ENCODE data around the gene PFDN1.

Gene PFDN1

GRCh38 chr5:140235791-140236551, 66.9 kb downstream of the PFDN1 start:
- no peak for DNase-seq

DNA sequence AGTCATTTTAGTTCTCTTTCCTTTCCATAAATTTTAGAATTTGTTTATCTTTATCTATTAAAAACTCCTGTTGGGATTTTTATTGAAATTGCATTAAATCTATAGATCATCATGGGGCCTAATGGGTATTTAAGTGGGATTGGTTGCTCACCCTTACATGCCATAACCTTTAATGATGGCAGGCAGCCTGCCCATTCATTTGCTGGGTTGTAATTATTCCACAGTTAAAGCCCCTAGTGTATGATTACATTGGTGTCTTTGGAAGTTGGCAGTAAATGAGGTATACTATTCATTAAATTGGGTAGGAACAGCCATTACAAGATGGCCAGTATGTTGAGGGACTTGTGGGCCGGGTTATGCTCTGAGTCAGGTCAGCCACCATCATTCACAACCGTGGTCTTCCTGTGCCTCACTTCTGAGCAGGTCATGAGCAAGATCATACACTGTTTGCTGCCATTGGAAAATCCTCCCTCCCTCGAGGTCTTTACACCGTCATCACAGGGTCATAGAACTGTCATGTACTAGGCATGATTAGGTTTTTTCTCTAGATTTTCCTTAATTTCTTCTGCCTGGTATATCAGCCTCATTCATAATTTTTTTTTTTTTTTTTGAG, 68.4 kb downstream of the PFDN1 start:
- DNase-seq, result no peak

DNA sequence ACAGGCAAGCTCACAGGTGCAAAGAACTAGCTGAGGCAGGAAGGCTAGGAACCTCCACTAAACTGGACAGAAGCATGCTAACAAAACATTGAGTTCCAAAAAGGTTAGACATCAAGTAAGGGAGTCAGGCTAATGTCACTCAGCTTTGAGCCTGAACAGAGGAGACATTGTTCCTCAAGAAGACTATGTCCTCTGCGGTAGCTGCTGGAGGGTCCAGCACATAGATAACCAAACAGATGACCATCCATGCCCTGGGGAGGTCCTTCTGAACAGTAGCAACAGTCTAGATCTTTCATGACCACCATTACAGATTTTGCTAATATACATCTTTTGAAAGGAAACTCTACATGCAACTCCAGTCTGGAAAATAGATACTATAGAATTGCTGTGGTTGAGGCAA, 70.2 kb downstream of the PFDN1 start:
- no peak for DNase-seq

GRCh38 chr5:140230373-140230772, 72.5 kb downstream of the PFDN1 start:
- no peak for DNase-seq

DNA sequence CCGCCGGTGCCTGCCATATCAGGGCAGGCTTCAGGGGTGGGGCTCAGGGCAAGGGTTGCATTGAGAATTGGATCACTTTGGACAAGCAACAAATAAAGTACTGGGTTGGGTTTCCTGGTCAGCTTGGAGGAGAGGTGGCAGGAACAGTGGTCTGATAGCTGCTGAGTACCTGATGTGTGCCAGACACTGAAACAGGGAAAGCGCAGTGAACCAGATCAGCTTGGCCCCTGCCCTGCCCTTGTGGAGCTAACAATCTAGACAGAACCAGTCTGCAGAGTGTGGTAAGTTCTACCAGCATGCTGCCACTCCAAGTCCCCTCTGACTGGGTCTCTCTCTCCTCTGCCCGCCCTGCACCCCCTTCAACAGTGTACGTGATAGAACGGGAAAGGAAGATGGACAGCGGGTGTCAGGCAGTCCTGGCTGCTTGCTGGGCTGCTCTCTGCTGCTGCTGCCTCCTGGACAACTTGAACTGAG, 74.5 kb downstream of the PFDN1 start:
- DNase-seq, result no peak

- no peak for DNase-seq
These were observed 75.9 kb downstream of the PFDN1 start for GRCh38 chr5:140227046-140227445.

- DNase-seq, result no peak
These were observed 77.5 kb downstream of the PFDN1 start for GRCh38 chr5:140225396-140225795.

DNA sequence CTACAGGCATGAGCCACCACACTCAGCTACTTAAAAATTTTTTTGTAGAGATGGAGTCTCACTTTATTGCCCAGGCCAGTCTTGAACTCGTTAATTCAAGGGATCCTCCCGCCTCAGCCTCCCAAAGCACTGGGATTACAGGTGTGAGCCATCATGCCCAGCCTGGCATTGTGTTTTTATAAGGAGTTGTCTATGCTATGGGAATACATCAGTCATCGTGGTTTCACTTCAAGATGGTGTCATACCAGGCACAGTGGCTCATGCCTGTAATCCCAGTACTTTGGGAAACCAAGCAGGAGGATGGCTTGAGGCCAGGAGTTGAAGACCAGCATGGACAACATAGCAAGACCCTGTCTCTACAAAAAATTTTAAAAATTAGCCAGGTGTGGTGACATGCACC, 78.2 kb downstream of the PFDN1 start:
- DNase-seq, result no peak

GRCh38 chr5:140223567-140223966, 79.3 kb downstream of the PFDN1 start:
- no peak for DNase-seq

- no peak for DNase-seq
These were observed 80.5 kb downstream of the PFDN1 start for GRCh38 chr5:140222416-140222815.

GRCh38 chr5:140221697-140222223, 81.1 kb downstream of the PFDN1 start:
- no peak for DNase-seq

DNA sequence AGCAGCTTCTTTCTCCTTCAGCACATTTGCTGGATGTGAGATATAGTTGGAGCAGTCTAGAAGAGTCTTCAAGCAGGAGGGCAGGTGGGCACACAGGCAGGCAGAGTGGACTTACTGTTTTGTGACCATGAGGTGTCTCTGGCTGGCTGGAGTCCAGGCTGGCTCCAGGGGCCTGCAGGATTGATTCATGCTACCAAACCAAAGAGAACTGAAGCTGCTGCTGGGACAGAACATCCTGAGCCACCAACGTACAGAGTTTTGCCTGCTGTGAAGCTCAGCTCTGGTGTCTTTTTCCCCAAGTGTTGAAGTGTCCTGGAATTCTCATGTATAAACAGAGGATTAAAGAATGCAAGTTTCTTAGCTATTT, 82.2 kb downstream of the PFDN1 start:
- no peak for DNase-seq

DNA sequence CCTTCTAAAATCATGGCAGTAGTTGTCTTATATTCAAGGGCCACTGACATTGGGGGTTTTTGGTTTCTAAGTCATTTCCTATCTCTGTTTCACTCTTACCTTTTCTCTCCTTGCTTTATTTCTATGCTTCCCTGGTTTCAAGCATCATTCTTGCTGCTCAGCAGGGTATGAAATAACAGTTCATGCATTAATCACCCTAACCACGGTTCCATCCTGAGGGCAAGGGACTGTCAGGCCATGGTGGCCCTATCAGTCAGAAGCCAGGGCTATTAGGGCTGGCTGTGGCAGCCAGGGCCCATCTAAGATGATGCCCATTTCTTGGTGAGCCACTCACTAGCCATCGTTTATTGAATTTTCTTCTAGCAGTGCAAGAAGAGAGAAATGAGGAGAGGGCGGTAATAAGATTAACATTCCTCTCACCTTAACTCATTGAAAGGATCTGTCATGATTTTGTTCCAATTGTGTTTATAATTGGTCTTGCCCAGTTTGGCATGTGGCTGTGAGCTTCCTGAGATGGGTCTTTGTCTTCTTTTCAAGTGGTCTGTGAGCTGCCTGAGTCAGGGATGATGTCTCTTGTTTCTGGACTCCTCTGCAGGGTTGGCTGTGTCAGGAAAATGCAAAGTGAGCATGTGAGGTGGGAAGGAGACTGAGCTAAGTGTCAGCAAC, 82.7 kb downstream of the PFDN1 start:
- no peak for DNase-seq

DNA sequence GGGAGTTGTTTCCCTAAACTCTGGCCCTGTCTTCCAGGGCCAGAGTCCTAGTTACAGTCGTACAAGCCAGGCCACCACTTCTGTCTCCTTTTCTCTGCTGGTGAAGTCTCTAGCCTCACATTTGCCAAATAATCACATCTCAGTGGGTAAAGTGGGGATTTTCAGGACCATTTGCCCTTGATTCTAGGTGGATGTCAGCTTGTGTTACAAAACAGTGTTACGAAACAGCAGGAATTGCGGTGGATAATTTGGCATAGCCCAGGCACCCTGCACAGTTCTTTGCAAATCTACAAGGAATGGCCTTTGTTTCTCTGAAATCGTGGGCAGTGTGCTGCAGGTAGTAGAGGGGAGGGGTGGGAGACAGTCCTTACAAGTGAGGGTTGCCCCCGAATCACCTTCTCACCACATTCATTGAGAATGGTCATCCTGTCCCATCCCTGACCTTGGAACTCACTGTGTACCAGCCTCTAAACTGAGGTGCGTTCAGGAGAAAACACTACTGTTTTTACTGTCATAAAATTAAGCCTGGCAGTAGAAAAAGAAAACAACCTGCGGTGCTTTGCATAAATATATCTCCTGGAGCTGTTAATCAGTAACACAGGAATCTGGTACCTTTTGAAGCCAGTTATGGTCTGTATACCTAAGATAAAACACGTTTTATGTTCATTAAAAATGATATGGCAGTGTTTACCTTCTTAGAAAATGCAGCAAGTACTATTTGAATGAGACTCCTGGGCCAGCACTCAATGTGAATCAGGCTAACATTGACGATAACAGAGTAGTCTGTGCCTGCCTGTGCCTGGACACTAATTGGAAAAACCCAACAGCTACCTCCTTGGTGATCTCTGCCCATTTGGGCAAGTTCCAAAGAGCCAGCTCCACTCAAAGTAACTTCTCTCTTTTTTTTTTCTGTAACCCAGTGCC, 83.6 kb downstream of the PFDN1 start:
- no peak for DNase-seq

DNA sequence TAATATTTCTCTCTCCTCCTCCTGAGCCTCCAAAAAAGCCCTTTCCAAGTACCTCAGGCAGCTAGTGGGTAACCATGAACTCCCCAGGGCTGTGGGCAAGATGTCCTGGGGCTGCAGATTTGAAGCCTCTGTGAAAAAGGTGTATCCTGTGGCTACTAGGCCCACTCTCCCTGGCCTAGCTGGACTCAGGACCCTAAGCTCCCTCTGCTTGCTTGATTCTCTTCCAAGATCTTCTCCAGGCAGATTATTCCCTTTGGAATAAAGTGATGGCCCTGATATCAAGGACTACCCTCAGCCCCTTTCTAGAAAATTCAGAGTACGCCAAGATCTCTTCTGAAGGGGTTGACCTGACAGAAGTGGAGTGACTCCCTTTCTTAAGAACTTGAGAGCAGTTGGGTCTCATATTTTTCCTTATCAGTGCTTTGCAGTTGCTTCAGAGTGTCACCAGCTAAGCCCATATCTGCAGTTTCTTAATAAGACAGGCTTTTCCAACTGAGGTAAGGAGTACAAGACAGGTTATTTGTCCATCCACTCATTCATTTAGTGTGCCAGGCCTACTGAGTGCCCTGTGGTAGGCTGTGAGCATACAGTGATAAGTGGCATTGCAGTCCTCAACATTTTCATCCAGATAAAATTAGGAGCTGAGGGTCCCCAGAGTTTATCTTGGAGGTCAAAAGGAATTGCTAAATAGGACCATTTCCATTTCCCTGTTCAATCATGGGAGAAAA, 85.4 kb downstream of the PFDN1 start:
- DNase-seq, result no peak

GRCh38 chr5:140216478-140217074, 86.3 kb downstream of the PFDN1 start:
- no peak for DNase-seq

DNA sequence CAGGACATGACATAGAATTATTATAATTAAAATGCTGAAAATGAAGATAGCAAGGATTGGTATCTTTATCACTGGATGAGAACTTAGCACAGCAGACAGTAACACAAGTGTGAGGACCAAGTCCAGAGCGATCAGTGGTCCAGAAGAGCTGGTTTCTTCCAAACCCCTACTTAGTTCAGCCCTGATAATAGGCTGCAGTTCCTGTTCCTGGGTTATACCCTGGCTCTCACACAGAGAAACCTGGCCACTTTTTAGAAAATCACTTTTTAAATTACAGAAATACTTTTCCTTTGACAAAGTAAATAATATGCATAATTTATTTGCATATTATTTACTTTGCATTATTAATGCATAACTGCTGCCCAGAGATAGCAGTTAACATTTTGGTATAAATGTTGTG, 87.6 kb downstream of the PFDN1 start:
- no peak for DNase-seq

GRCh38 chr5:140214831-140215230, 88.1 kb downstream of the PFDN1 start:
- no peak for DNase-seq

- DNase-seq, result no peak
These were observed 89.4 kb downstream of the PFDN1 start for GRCh38 chr5:140213370-140213983.

GRCh38 chr5:140208065-140208464, 94.8 kb downstream of the PFDN1 start:
- DNase-seq, result no peak

Measured in NCI-H1930 (cell line).